Stomach (tissue), 4 donors: ENCODE results near the gene F5.
A peak's percentile ranks its signal among the peaks of the same experiment; 100 is the strongest.

ENCODE experiments used
- POLR2A ChIP-seq, 4 donors: fragments of 450-650 bp; IDR thresholded peaks; one replicate each; pipeline ENCODE4 v1.6.1; 2016; ENCODE audit warnings: antibody characterized with exemption in 4 of 4, control low read depth in 2 of 4, mild to moderate bottlenecking in 1 of 4, moderate library complexity in 1 of 4
- POLR2AphosphoS5 ChIP-seq, 3 donors: sonication (generic); formaldehyde crosslinking; IDR thresholded peaks; one replicate each; pipeline ENCODE4 v1.6.1; 2016; ENCODE audit warnings: antibody characterized with exemption in 3 of 3
- TF ChIP-seq, protein P1 (sequence below), 7 experiments: fragments of 450-650 bp in 4 of 7; fragments of 200-600 bp in 3 of 7; sonication (generic) in 3 of 7; IDR thresholded peaks; one replicate each; pipeline ENCODE4 v1.5.1; 2016 to 2019; ENCODE audit warnings: antibody characterized with exemption in 7 of 7, control low read depth in 2 of 7, mild to moderate bottlenecking in 1 of 7

- TF ChIP-seq, protein P1, sequence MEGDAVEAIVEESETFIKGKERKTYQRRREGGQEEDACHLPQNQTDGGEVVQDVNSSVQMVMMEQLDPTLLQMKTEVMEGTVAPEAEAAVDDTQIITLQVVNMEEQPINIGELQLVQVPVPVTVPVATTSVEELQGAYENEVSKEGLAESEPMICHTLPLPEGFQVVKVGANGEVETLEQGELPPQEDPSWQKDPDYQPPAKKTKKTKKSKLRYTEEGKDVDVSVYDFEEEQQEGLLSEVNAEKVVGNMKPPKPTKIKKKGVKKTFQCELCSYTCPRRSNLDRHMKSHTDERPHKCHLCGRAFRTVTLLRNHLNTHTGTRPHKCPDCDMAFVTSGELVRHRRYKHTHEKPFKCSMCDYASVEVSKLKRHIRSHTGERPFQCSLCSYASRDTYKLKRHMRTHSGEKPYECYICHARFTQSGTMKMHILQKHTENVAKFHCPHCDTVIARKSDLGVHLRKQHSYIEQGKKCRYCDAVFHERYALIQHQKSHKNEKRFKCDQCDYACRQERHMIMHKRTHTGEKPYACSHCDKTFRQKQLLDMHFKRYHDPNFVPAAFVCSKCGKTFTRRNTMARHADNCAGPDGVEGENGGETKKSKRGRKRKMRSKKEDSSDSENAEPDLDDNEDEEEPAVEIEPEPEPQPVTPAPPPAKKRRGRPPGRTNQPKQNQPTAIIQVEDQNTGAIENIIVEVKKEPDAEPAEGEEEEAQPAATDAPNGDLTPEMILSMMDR (IDR thresholded peaks at IDR 0.05): no peak
- TF ChIP-seq POLR2A (IDR thresholded peaks at IDR 0.05): peak in 1 of 4 donors; percentile 56
- TF ChIP-seq POLR2AphosphoS5 (IDR thresholded peaks at IDR 0.05): peak; percentile 81 to 92 (median 90)
These were observed 102.7 kb downstream of the F5 start for GRCh38 chr1:169483500-169483966.
